ENCODE results near the gene SORBS2.
A peak's percentile ranks its signal among the peaks of the same experiment; 100 is the strongest.

The SORBS2 gene

GRCh38 chr4:185836241-185837084 is 24.5 kb upstream of the SORBS2 start:
- DNase-seq (ENCODE audit: low read depth): no peak

GRCh38 chr4:185835814-185836213 is 23.8 kb upstream of the SORBS2 start:
- DNase-seq (ENCODE audit: low read depth): no peak

- no peak for DNase-seq (ENCODE audit: low read depth)
These were observed 23.3 kb upstream of the SORBS2 start for GRCh38 chr4:185835336-185835735.

- DNase-seq (ENCODE audit: low read depth): no peak
These were observed 22.8 kb upstream of the SORBS2 start for GRCh38 chr4:185834778-185835177.

GRCh38 chr4:185834088-185834487 is 22.1 kb upstream of the SORBS2 start:
- DNase-seq (ENCODE audit: low read depth): no peak

GRCh38 chr4:185833055-185833598 is 21.1 kb upstream of the SORBS2 start:
- DNase-seq (ENCODE audit: low read depth): peak; percentile 23

GRCh38 chr4:185831125-185831815 is 19.3 kb upstream of the SORBS2 start:
- DNase-seq (ENCODE audit: low read depth): no peak

- no peak for DNase-seq (ENCODE audit: low read depth)
These were observed 18.4 kb upstream of the SORBS2 start for GRCh38 chr4:185830263-185830994.

GRCh38 chr4:185826381-185826780 is 14.4 kb upstream of the SORBS2 start:
- DNase-seq (ENCODE audit: low read depth): no peak

- DNase-seq (ENCODE audit: low read depth): no peak
These were observed 13.7 kb upstream of the SORBS2 start for GRCh38 chr4:185825737-185826136.

- DNase-seq (ENCODE audit: low read depth): no peak
These were observed 10.8 kb upstream of the SORBS2 start for GRCh38 chr4:185822791-185823190.

GRCh38 chr4:185821029-185821419 is 9.0 kb upstream of the SORBS2 start:
- no peak for DNase-seq (ENCODE audit: low read depth)

GRCh38 chr4:185820146-185821028 is 8.4 kb upstream of the SORBS2 start:
- no peak for DNase-seq (ENCODE audit: low read depth)

- DNase-seq (ENCODE audit: low read depth): no peak
These were observed 7.2 kb upstream of the SORBS2 start for GRCh38 chr4:185819144-185819543.

GRCh38 chr4:185817403-185817818 is 5.4 kb upstream of the SORBS2 start:
- no peak for DNase-seq (ENCODE audit: low read depth)

- DNase-seq (ENCODE audit: low read depth): no peak
These were observed 1.1 kb upstream of the SORBS2 start for GRCh38 chr4:185813133-185813532.

- DNase-seq (ENCODE audit: low read depth): no peak
These were observed 1.1 kb downstream of the SORBS2 start for GRCh38 chr4:185810746-185811508.

GRCh38 chr4:185809533-185810071 is 2.4 kb downstream of the SORBS2 start:
- no peak for DNase-seq (ENCODE audit: low read depth)

GRCh38 chr4:185809121-185809520 is 2.9 kb downstream of the SORBS2 start:
- DNase-seq (ENCODE audit: low read depth): no peak

- DNase-seq (ENCODE audit: low read depth): no peak
These were observed 6.0 kb downstream of the SORBS2 start for GRCh38 chr4:185805979-185806378.

Measured in EH (cell line).